Bronchial epithelial cell (primary cell): ENCODE measurements around the gene ZNRF2. TPM values are rescaled to one million over a fixed set of nuclear protein-coding genes. Genes with fewer than 3 reads are reported as not detected.
A peak's percentile ranks its signal among the peaks of the same experiment; 100 is the strongest.

Experiments used
- DNase-seq: peaks from one replicate; pipeline ENCODE4 v3.0.0-alpha.2; 2010; ENCODE audit warnings: low read depth
- FAIRE-seq: peaks from 2 replicates; lab custom pipeline; 2011; peaks lifted over from hg19 to GRCh38; lab: Jason Lieb, UNC
- H3K27me3 ChIP-seq: 2 replicates; pipeline ENCODE4 v1.5.1; 2011; ENCODE audit warnings: low read length; ENCODE audit not compliant: control insufficient read depth, insufficient read depth
- H3K36me3 ChIP-seq: 2 replicates; pipeline ENCODE4 v1.5.1; 2011; ENCODE audit warnings: low read length; ENCODE audit not compliant: control insufficient read depth, insufficient read depth
- H3K4me3 ChIP-seq: 2 replicates; pipeline ENCODE4 v1.5.1; 2011; ENCODE audit warnings: mild to moderate bottlenecking, low read depth, low read length, control low read depth
- CTCF ChIP-seq: IDR thresholded peaks from 2 replicates; pipeline ENCODE4 v1.5.1; 2011; ENCODE audit warnings: mild to moderate bottlenecking, moderate library complexity, low read length, control low read depth, inconsistent platforms; ENCODE audit not compliant: insufficient read depth, severe bottlenecking
- total RNA-seq: library from RNA; depleted of rRNA; stranded (reverse); fragments of >200 nt; gene quantifications from 2 replicates; pipeline ENCODE4 v1.2.1, GENCODE V29; 2014

Gene ZNRF2
- total RNA-seq, 1 donor from 2014 or later: 18.4 TPM

- no peak for TF ChIP-seq CTCF
- no peaks in the 10 kb centered on the region for H3K36me3 ChIP-seq
- FAIRE-seq: no peak
These were observed 5.3 kb upstream of the ZNRF2 start for GRCh38 chr7:30278849-30279652.

GRCh38 chr7:30279653-30279904 is 4.8 kb upstream of the ZNRF2 start:
- Histone ChIP-seq H3K27me3 (no peaks in the 10 kb centered on the region), H3K4me3 (no peak overlapping the region), H3K36me3 (no peaks in the 10 kb centered on the region)
- FAIRE-seq: no peak
- DNase-seq: no peak
- TF ChIP-seq CTCF: no peak

More at GRCh38 chr7:30278849-30279652, 5.3 kb upstream of the ZNRF2 start:
- Histone ChIP-seq H3K27me3 (no peaks in the 10 kb centered on the region), H3K4me3 (no peak overlapping the region)
- no peak for DNase-seq

DNA sequence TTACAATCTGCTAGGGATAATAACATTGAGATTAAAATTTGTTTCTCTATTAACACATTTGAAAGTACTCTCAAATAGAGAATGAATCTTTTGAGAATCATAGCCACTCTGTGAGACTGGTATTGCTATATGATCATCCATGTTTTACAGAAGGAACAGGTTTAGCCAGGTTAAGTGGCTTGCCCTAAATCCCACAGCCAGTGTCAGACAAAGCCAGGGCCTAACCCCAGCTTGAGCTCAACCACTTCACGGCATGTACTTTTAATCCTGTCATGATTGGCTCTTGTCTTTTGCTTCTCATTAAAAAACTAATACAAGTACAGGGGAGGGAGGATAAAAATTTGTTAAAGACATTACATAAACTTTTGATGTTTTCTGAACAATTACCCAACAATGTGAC is 3.8 kb upstream of the ZNRF2 start:
- Histone ChIP-seq H3K4me3 (no peak overlapping the region), H3K36me3 (no peaks in the 10 kb centered on the region), H3K27me3 (no peaks in the 10 kb centered on the region)
- no peak for TF ChIP-seq CTCF
- no peak for FAIRE-seq
- DNase-seq: peak; percentile 16

DNA sequence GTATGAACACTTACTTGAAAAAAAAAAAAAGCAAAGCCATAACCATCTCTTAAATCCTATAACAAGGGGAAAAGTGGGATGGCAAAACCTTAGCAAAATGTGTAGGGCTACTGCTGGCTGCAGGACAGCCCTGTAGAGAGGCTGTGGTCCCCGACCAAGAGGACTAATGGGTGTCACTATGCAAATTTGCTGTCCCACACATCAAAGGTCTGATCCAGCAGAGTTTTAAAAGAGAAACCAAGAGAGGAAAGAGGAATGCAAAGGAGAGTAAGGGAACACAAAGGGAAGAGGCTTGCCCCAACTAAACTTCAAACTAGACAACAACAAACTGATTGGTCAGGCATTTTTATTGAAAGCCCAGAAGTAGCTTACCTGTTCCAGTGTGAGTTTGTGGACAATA is 3.1 kb upstream of the ZNRF2 start:
- FAIRE-seq: no peak
- no peak for TF ChIP-seq CTCF
- Histone ChIP-seq H3K27me3 (no peaks in the 10 kb centered on the region), H3K36me3 (no peaks in the 10 kb centered on the region), H3K4me3 (no peak overlapping the region)
- DNase-seq: no peak

- DNase-seq (peak; percentile 20), FAIRE-seq (no peak)
- Histone ChIP-seq H3K36me3 (no peaks in the 10 kb centered on the region), H3K27me3 (no peaks in the 10 kb centered on the region), H3K4me3 (no peak overlapping the region)
- TF ChIP-seq CTCF: no peak
These were observed 2.6 kb upstream of the ZNRF2 start for GRCh38 chr7:30281791-30282190.

- Histone ChIP-seq H3K4me3 (no peak overlapping the region), H3K36me3 (no peaks in the 10 kb centered on the region), H3K27me3 (no peaks in the 10 kb centered on the region)
- no peak for FAIRE-seq
- TF ChIP-seq CTCF: no peak
- DNase-seq: no peak
These were observed 1.7 kb upstream of the ZNRF2 start for GRCh38 chr7:30282735-30283134.
